NCI-H2029 treated with DMSO at 0.1 percent for 48 hours (cell line): ENCODE results near the gene THADA.
"Not testable (repeated sequence)": the region's sequence is repeated elsewhere in the genome, so short reads cannot be mapped to it uniquely, and the experiment has no call there.

Experiments
- DNase-seq: peaks from one replicate; lab custom pipeline; 2025; lab: John Stamatoyannopoulos, UW

THADA gene

GRCh38 chr2:43595603-43596412 is at the start of gene THADA:
THADA (minus strand) TSS chr2:43596038; CDS start chr2:43592392, 3,646 bp downstream.
- peak; percentile 91 for DNase-seq

- DNase-seq = no peak
Observed at GRCh38 chr2:43643680-43644079, 47.8 kb upstream of the THADA start.

GRCh38 chr2:43642363-43642762 is 46.5 kb upstream of the THADA start:
- no peak for DNase-seq

GRCh38 chr2:43637030-43637803 is 41.4 kb upstream of the THADA start, which contains the start of gene PLEKHH2:
PLEKHH2 (plus strand) TSS chr2:43637260; CDS start chr2:43644674, 7,414 bp downstream.
- DNase-seq = peak; percentile 63

- peak; percentile 63 for DNase-seq
Observed at GRCh38 chr2:43636621-43637020, 40.8 kb upstream of the THADA start.

- not testable (repeated sequence) for DNase-seq
Observed at GRCh38 chr2:43636153-43636552, 40.3 kb upstream of the THADA start.

GRCh38 chr2:43634604-43635306 is 38.9 kb upstream of the THADA start:
- peak; percentile 82 for DNase-seq

- no peak for DNase-seq
Observed at GRCh38 chr2:43631618-43632317, 35.9 kb upstream of the THADA start.

- no peak for DNase-seq
Observed at GRCh38 chr2:43622931-43623451, 27.2 kb upstream of the THADA start.

GRCh38 chr2:43619511-43619910 is 23.7 kb upstream of the THADA start:
- no peak for DNase-seq

GRCh38 chr2:43616967-43617680 is 21.3 kb upstream of the THADA start:
- no peak for DNase-seq

GRCh38 chr2:43612944-43613343 is 17.1 kb upstream of the THADA start:
- DNase-seq = no peak

- DNase-seq = peak; percentile 61
Observed at GRCh38 chr2:43611987-43612894, 16.4 kb upstream of the THADA start.

GRCh38 chr2:43610361-43610760 is 14.5 kb upstream of the THADA start:
- DNase-seq = no peak

GRCh38 chr2:43609290-43609918 is 13.6 kb upstream of the THADA start:
- DNase-seq = peak; percentile 9

GRCh38 chr2:43605851-43606250 is 10.0 kb upstream of the THADA start:
- peak; percentile 10 for DNase-seq

- DNase-seq = no peak
Observed at GRCh38 chr2:43605079-43605655, 9.3 kb upstream of the THADA start.

GRCh38 chr2:43604674-43605073 is 8.8 kb upstream of the THADA start:
- DNase-seq = no peak

GRCh38 chr2:43600596-43600995 is 4.8 kb upstream of the THADA start:
- not testable (repeated sequence) for DNase-seq
